ENCODE results near the gene PLA2G4F.

The PLA2G4F gene

GRCh38 chr15:42137461-42138261, 18.8 kb downstream of the PLA2G4F start:
- DNase-seq (ENCODE audit: low read depth in 1 of 2, low spot score in 1 of 2), result peak in 1 of 2 experiments; percentile 51
- Histone ChIP-seq H3K27ac (replicated peaks) (no peak overlapping the region), H3K27me3 (ENCODE audit: insufficient read depth, poor library complexity, severe bottlenecking) (no peaks in the 10 kb centered on the region), H3K4me3 (replicated peaks; ENCODE audit: insufficient read depth, low read length) (no peak overlapping the region)
- TF ChIP-seq POLR2AphosphoS5 (IDR thresholded peaks at IDR 0.05; ENCODE audit: low read depth), result no peak
- TF ChIP-seq SPI1 (IDR thresholded peaks at IDR 0.05; ENCODE audit: borderline replicate concordance, low read depth), result no peak
- TF ChIP-seq, protein P1, sequence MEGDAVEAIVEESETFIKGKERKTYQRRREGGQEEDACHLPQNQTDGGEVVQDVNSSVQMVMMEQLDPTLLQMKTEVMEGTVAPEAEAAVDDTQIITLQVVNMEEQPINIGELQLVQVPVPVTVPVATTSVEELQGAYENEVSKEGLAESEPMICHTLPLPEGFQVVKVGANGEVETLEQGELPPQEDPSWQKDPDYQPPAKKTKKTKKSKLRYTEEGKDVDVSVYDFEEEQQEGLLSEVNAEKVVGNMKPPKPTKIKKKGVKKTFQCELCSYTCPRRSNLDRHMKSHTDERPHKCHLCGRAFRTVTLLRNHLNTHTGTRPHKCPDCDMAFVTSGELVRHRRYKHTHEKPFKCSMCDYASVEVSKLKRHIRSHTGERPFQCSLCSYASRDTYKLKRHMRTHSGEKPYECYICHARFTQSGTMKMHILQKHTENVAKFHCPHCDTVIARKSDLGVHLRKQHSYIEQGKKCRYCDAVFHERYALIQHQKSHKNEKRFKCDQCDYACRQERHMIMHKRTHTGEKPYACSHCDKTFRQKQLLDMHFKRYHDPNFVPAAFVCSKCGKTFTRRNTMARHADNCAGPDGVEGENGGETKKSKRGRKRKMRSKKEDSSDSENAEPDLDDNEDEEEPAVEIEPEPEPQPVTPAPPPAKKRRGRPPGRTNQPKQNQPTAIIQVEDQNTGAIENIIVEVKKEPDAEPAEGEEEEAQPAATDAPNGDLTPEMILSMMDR (IDR thresholded peaks at IDR 0.05; ENCODE audit: insufficient read depth, low read length), result no peak
- TF ChIP-seq GABPA (IDR thresholded peaks at IDR 0.05; ENCODE audit: low read depth), result no peak
- no peak for TF ChIP-seq REST (IDR thresholded peaks at IDR 0.05; ENCODE audit: insufficient replicate concordance, low read depth)

DNA sequence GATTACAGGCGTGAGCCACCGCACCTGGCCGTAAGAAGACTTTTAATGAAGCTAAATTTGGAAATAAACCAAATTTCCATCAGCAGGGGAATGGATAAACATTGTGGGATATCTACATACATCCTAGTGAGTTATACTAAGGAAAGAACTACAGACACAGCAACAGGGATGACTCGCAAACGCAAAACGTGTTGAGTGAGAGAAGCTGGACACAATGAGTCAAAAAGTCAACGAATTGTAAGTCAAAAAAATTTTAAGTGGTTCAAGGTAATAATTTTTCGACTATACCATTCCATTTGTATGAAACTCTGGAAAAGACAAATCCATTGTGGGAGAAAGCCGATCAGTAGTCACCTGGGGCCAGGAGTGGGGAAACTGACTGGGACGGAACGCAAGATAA, 19.9 kb downstream of the PLA2G4F start:
- DNase-seq (ENCODE audit: low read depth in 1 of 2, low spot score in 1 of 2), result no peak
- TF ChIP-seq POLR2AphosphoS5 (IDR thresholded peaks at IDR 0.05; ENCODE audit: low read depth) (no peak), REST (IDR thresholded peaks at IDR 0.05; ENCODE audit: insufficient replicate concordance, low read depth) (no peak)
- TF ChIP-seq, protein P1 (IDR thresholded peaks at IDR 0.05; ENCODE audit: insufficient read depth, low read length), result no peak
- no peak overlapping the region for H3K27ac ChIP-seq (replicated peaks)
- H3K27me3 ChIP-seq (ENCODE audit: insufficient read depth, poor library complexity, severe bottlenecking), result no peaks in the 10 kb centered on the region
- no peak overlapping the region for H3K4me3 ChIP-seq (replicated peaks; ENCODE audit: insufficient read depth, low read length)

DNA sequence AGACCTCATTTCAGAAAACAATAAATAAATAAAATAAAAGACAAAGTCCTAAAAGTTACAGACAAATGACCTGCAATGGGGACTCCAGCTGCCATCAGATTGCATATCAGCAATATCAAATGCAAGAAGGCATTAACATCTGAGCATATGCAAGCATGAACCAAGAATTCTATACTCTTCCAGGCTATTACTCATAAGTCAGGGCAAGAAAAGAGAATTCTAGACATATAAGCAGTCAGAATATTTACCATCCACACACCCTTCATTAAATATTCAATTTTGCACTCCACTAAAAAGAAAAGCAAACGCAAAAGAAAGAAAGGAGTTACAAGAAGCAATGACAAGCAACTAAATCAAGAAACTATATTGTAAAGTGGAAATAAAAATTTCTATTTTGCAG, 21.1 kb downstream of the PLA2G4F start:
- Histone ChIP-seq H3K27me3 (ENCODE audit: insufficient read depth, poor library complexity, severe bottlenecking) (no peaks in the 10 kb centered on the region), H3K4me3 (replicated peaks; ENCODE audit: insufficient read depth, low read length) (no peak overlapping the region), H3K27ac (replicated peaks) (no peak overlapping the region)
- no peak for DNase-seq (ENCODE audit: low read depth in 1 of 2, low spot score in 1 of 2)
- TF ChIP-seq SPI1 (IDR thresholded peaks at IDR 0.05; ENCODE audit: borderline replicate concordance, low read depth) (no peak), REST (IDR thresholded peaks at IDR 0.05; ENCODE audit: insufficient replicate concordance, low read depth) (no peak), GABPA (IDR thresholded peaks at IDR 0.05; ENCODE audit: low read depth) (no peak), POLR2AphosphoS5 (IDR thresholded peaks at IDR 0.05; ENCODE audit: low read depth) (no peak)
- TF ChIP-seq, protein P1 (IDR thresholded peaks at IDR 0.05; ENCODE audit: insufficient read depth, low read length), result no peak

Measured in HL-60 (cell line).